ENCODE data around the gene CD48.

The CD48 gene

DNA sequence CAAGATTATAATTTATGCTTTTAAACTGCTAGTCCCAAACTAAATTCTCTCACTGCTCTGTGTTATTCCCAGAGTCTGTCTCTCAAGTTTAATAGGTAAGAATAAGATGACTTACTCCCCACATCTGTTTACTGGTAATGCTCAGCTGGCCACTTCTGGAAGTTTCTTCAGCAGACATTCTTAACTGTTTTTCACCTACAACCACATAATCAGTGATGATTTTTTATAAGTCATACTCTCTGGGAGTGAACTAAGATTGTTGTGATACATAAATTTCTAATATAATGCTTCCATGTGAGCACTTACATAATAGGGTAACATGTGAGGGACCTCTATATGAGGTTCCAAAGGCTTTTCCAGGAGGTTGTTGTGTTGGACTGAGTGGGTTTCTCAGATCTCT, 36.1 kb upstream of the CD48 start:
- TF ChIP-seq, protein P1, sequence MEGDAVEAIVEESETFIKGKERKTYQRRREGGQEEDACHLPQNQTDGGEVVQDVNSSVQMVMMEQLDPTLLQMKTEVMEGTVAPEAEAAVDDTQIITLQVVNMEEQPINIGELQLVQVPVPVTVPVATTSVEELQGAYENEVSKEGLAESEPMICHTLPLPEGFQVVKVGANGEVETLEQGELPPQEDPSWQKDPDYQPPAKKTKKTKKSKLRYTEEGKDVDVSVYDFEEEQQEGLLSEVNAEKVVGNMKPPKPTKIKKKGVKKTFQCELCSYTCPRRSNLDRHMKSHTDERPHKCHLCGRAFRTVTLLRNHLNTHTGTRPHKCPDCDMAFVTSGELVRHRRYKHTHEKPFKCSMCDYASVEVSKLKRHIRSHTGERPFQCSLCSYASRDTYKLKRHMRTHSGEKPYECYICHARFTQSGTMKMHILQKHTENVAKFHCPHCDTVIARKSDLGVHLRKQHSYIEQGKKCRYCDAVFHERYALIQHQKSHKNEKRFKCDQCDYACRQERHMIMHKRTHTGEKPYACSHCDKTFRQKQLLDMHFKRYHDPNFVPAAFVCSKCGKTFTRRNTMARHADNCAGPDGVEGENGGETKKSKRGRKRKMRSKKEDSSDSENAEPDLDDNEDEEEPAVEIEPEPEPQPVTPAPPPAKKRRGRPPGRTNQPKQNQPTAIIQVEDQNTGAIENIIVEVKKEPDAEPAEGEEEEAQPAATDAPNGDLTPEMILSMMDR (conservative IDR thresholded peaks at IDR 0.05; ENCODE audit: control insufficient read depth, insufficient read depth, low read depth, low read length) = no peak
- H3K4me3 ChIP-seq (ENCODE audit: control insufficient read depth, low read depth, low read length) = no peak overlapping the region
- DNase-seq (ENCODE audit: low read depth) = no peak

DNA sequence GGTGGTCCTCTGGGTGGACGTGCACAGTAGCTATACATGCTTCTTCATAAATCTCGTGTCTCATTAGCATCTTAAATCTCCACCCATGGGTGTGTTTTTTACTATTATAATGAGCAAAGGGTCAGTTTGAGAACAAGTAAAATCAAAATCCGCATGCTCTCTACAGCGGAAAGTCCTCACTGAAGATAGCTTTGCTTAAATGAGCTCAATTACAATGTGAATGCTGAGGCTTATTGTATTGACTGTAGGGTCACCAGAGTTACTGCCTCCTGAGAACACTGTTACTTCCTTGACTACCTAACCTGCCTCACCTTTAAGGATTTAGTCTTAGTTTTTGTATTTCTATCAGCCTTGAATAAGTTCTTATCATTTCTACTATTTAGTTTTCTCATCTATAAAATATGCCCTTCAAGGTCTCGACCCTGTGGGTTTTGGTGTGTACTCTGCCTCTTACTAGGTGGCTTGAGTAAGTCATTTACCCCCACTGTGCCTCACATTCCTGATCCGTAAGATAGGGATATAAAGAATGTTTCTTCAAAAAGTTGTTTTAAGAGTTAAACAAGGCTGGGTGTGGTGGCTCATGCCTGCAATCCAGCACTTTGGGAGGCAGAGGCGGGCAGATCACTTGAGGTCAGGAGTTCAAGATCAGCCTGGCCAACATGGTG, 35.3 kb upstream of the CD48 start:
- DNase-seq (ENCODE audit: low read depth) = no peak
- TF ChIP-seq, protein P1 (conservative IDR thresholded peaks at IDR 0.05; ENCODE audit: control insufficient read depth, insufficient read depth, low read depth, low read length) = no peak
- no peak overlapping the region for H3K4me3 ChIP-seq (ENCODE audit: control insufficient read depth, low read depth, low read length)

DNA sequence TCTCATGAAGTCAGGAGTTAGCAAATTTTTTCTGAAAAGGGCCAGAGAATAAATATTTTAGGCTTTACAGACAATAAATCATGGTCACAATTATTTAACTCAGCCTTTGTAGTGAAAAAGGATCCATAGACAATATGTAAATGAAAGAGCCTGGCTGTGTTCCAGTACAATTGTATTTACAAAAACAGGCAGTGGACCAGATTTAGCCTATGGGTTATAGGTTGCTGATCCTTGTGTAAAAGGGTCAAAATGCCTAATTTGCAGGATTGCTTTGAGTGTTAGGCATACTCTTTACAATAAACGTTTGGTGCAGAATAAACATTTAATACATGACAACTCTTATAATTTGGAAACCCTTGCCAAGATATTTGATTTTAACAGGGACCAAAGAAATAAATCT, 33.9 kb upstream of the CD48 start:
- no peak for DNase-seq (ENCODE audit: low read depth)
- TF ChIP-seq, protein P1 (conservative IDR thresholded peaks at IDR 0.05; ENCODE audit: control insufficient read depth, insufficient read depth, low read depth, low read length) = no peak

DNA sequence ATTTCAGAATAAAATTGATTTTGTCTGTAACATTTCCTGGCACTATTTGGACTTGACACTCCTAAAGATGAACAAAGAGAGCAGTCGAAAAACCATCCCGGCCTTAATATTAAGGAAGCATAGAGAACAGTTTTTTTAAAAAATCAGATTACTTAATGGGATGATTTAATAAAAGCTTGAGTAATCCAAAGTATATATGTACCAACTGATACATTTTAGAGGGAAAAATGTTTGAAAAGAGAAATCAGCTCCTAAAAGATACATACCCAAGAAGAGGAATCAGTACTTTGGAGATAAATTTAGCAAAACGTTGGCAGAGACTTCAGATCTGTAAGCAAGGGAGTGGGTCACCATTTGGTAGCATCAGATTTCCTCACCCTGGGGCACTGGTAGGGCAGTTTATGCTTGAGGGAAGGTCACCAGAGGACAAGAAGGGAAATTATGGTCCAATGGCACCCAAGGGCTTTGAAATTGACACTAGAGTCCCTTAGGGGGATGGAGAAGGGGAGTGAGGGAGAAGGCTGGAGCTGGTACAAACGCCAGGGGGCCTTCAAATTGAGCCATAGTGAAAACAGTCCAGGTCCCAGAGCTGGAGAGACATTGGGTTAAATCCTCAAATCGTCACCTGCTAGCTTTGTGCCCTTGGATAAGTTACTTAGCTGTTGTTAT, 33.4 kb upstream of the CD48 start:
- H3K4me3 ChIP-seq (ENCODE audit: control insufficient read depth, low read depth, low read length) = no peak overlapping the region
- TF ChIP-seq, protein P1 (conservative IDR thresholded peaks at IDR 0.05; ENCODE audit: control insufficient read depth, insufficient read depth, low read depth, low read length) = no peak
- no peak for DNase-seq (ENCODE audit: low read depth)

More for the DNA sequence above, 33.9 kb upstream of the CD48 start:
- H3K4me3 ChIP-seq (ENCODE audit: control insufficient read depth, low read depth, low read length) = no peak overlapping the region

DNA sequence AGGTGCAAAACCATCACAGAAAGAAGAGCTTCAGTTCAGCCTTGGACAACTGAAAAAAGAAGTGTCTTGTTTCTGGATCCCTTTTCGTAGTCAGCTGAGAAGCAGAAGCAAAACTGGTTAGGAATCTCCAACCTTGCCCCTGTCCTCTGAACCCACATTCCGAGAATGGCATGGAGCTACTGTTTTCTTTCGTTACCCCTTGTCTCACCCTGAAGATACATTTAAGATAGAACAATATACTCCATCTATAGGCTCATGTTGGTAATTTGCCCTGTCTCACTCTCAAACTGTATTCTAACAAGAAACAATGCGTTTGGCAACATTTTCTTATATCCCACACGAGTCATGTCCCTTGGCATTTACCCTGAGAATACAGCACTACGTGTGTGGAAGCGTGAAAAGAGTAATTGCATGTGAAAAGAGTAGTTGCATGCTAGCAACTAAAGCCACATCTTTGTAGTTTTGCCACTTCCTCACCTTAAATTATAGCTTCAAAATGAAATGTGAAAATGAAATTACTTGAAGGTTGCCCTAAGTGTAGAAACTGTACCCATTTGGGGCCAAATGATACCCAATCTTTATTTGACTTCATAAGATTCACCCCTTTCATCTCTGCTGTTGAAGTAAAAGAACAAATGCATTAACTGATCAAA, 32.7 kb upstream of the CD48 start:
- no peak overlapping the region for H3K4me3 ChIP-seq (ENCODE audit: control insufficient read depth, low read depth, low read length)
- TF ChIP-seq, protein P1 (conservative IDR thresholded peaks at IDR 0.05; ENCODE audit: control insufficient read depth, insufficient read depth, low read depth, low read length) = no peak
- DNase-seq (ENCODE audit: low read depth) = no peak

DNA sequence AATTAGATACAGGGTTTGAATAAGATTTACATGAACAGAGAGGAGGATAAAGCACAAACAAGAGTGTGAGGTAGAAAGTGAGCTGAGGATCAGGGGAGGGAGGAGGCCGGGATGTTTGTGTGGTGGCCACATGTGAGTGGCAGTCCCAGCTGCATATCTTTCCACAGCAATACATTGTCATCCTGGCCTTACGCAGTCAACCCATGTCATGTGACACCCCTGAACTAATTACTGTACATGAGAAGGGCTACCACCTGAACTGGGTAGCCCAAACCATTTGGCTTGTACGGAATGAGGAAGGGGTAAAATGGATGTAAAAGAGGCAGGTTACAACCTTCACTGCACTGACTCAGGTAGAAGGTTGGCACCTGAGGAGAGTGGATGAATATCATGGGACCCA, 31.6 kb upstream of the CD48 start:
- H3K4me3 ChIP-seq (ENCODE audit: control insufficient read depth, low read depth, low read length) = no peak overlapping the region
- TF ChIP-seq, protein P1 (conservative IDR thresholded peaks at IDR 0.05; ENCODE audit: control insufficient read depth, insufficient read depth, low read depth, low read length) = no peak
- no peak for DNase-seq (ENCODE audit: low read depth)
